NOMO-1 treated with DMSO at 0.1 percent for 48 hours (cell line): ENCODE measurements around the gene BFSP1.
A peak's percentile ranks its signal among the peaks of the same experiment; 100 is the strongest.

ENCODE experiments used
- DNase-seq: peaks from one replicate; lab custom pipeline; 2025; ENCODE audit not compliant: unreplicated experiment; lab: John Stamatoyannopoulos, UW

The BFSP1 gene

GRCh38 chr20:17530716-17531664 is at the start of gene BFSP1:
BFSP1 (minus strand) TSS chr20:17531379; CDS start chr20:17531329, 50 bp downstream.
- DNase-seq: peak; percentile 30

- no peak for DNase-seq
Observed at GRCh38 chr20:17580895-17581294, 49.7 kb upstream of the BFSP1 start.

GRCh38 chr20:17579369-17580039 is 48.3 kb upstream of the BFSP1 start:
- no peak for DNase-seq

GRCh38 chr20:17576215-17576614 is 45.0 kb upstream of the BFSP1 start:
- no peak for DNase-seq

GRCh38 chr20:17573463-17573862 is 42.3 kb upstream of the BFSP1 start:
- DNase-seq: no peak

- no peak for DNase-seq
Observed at GRCh38 chr20:17572034-17572638, 41.0 kb upstream of the BFSP1 start.

GRCh38 chr20:17571153-17571527 is 40.0 kb upstream of the BFSP1 start:
- DNase-seq: no peak

GRCh38 chr20:17570347-17571152 is 39.4 kb upstream of the BFSP1 start:
- no peak for DNase-seq

GRCh38 chr20:17569616-17570346 is 38.6 kb upstream of the BFSP1 start, which contains the start of gene DSTN:
DSTN (plus strand) TSS chr20:17570075; CDS start chr20:17570209, 134 bp downstream.
- DNase-seq: peak; percentile 62

GRCh38 chr20:17568972-17569521 is 37.9 kb upstream of the BFSP1 start:
- DNase-seq: no peak

GRCh38 chr20:17568045-17568788 is 37.0 kb upstream of the BFSP1 start:
- DNase-seq: no peak

- DNase-seq: no peak
Observed at GRCh38 chr20:17566345-17566744, 35.2 kb upstream of the BFSP1 start.

GRCh38 chr20:17565169-17565845 is 34.1 kb upstream of the BFSP1 start:
- DNase-seq: no peak

GRCh38 chr20:17562804-17563305 is 31.7 kb upstream of the BFSP1 start:
- DNase-seq: no peak

- DNase-seq: no peak
Observed at GRCh38 chr20:17560344-17561074, 29.3 kb upstream of the BFSP1 start.

GRCh38 chr20:17559338-17559737 is 28.2 kb upstream of the BFSP1 start:
- no peak for DNase-seq

GRCh38 chr20:17558941-17559304 is 27.7 kb upstream of the BFSP1 start:
- DNase-seq: no peak
